Esophagus squamous epithelium (tissue), 4 donors: ENCODE measurements around the gene TOP2B.

Experiments used
- POLR2A ChIP-seq, 4 donors: fragments of 450-650 bp; IDR thresholded peaks; one replicate each; pipeline ENCODE4 v1.6.1; 2017; ENCODE audit warnings: antibody characterized with exemption in 4 of 4, mild to moderate bottlenecking in 4 of 4, moderate library complexity in 3 of 4
- TF ChIP-seq, protein P1 (sequence below), 6 experiments: fragments of 450-650 bp in 4 of 6; fragments of 200-600 bp in 2 of 6; sonication (generic) in 2 of 6; IDR thresholded peaks; one replicate each; pipeline ENCODE4 v1.5.1; 2016 to 2019; ENCODE audit warnings: antibody characterized with exemption in 6 of 6, mild to moderate bottlenecking in 4 of 6, moderate library complexity in 4 of 6

DNA sequence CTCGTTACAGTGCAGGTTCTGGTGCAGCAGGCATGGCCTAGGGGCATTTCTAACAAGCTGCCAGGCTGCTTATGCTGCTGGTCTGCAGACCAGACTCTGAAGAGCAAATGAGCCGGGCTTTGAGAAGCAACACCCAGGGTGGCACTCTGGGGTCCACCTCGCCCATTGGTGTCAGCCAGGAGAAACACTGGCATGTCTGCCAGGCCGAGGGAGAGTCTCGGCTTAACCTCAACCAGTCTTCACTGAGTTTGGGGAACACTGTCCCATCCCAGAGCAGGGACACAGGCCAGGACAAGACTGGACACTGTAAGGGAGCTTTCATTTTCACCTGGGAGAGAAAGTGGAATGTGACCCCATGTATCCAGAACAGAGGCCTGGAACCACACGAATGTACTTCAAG, 93.4 kb downstream of the TOP2B start:
- TF ChIP-seq, protein P1, sequence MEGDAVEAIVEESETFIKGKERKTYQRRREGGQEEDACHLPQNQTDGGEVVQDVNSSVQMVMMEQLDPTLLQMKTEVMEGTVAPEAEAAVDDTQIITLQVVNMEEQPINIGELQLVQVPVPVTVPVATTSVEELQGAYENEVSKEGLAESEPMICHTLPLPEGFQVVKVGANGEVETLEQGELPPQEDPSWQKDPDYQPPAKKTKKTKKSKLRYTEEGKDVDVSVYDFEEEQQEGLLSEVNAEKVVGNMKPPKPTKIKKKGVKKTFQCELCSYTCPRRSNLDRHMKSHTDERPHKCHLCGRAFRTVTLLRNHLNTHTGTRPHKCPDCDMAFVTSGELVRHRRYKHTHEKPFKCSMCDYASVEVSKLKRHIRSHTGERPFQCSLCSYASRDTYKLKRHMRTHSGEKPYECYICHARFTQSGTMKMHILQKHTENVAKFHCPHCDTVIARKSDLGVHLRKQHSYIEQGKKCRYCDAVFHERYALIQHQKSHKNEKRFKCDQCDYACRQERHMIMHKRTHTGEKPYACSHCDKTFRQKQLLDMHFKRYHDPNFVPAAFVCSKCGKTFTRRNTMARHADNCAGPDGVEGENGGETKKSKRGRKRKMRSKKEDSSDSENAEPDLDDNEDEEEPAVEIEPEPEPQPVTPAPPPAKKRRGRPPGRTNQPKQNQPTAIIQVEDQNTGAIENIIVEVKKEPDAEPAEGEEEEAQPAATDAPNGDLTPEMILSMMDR (IDR thresholded peaks at IDR 0.05) = no peak
- TF ChIP-seq POLR2A (IDR thresholded peaks at IDR 0.05) = no peak
